Prostate gland (tissue), 2 donors: ENCODE results near the gene LGR4.

Experiments used
- CTCF ChIP-seq, 4 experiments: fragments of 200-600 bp in 2 of 4; fragments of 450-650 bp in 2 of 4; sonication (generic) in 2 of 4; IDR thresholded peaks; 1 replicate in 3 of 4; 2 replicates in 1 of 4; pipeline ENCODE4 v1.5.1; 2016 to 2019; ENCODE audit warnings: antibody characterized with exemption in 4 of 4, mild to moderate bottlenecking in 2 of 4, moderate library complexity in 2 of 4
- POLR2A ChIP-seq: fragments of 450-650 bp; IDR thresholded peaks from one replicate; pipeline ENCODE4 v1.6.1; 2016; ENCODE audit warnings: antibody characterized with exemption, mild to moderate bottlenecking
- POLR2AphosphoS5 ChIP-seq: sonication (generic); formaldehyde crosslinking; IDR thresholded peaks from one replicate; pipeline ENCODE4 v1.6.1; 2017; ENCODE audit warnings: antibody characterized with exemption

DNA sequence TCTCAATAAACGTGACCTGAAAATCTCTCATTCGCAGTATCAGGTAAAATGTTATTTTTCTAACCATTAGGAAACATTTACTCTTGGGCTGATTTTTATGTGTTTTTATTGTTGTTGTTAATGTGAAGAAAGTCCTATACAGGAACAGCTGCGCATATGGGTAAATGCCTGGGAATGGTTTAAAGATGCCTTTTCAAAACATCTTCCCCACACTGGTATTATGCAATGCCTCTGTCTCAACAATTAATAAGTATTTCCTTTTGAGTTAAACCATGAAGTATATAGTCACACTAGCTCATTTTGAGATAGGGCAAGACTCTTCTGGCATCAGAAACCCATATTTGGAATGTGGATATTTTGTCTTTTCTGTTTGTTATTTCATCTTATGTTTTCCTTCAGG is 47.6 kb upstream of the LGR4 start:
- TF ChIP-seq CTCF (IDR thresholded peaks at IDR 0.05) (no peak), POLR2A (no peak), POLR2AphosphoS5 (no peak)
